ENCODE measurements around the gene RAD23B. TPM values are rescaled to one million over a fixed set of nuclear protein-coding genes. Genes with fewer than 3 reads are reported as not detected.

RAD23B gene
- total and polyA plus RNA-seq, 2 of the 13 experiments (the other 11 are each of a cell fraction or from before 2014, with no cell fraction given), result 133 to 156 TPM

GRCh38 chr9:107340920-107341632, 58.0 kb downstream of the RAD23B start (continued):
- TF ChIP-seq ZNF660 (CRISPR knock-in tag; IDR thresholded peaks at IDR 0.05; ENCODE audit: borderline replicate concordance, low read depth) (no peak), CBX2 (IDR thresholded peaks at IDR 0.05; ENCODE audit: low read depth, low read length) (no peak), CBX2 (CRISPR knock-in tag; IDR thresholded peaks at IDR 0.05; ENCODE audit: low read depth) (no peak), ARHGAP35 (CRISPR knock-in tag; IDR thresholded peaks at IDR 0.05; ENCODE audit: borderline replicate concordance) (0 out of 2 replicates have a peak, but pooled peaks have one; percentile 35), PRDM4 (CRISPR knock-in tag; IDR thresholded peaks at IDR 0.05; ENCODE audit: borderline replicate concordance) (no peak), ZNF883 (CRISPR knock-in tag; IDR thresholded peaks at IDR 0.05; ENCODE audit: not compliant biosample characterization) (peak; percentile 46), MED8 (CRISPR knock-in tag; IDR thresholded peaks at IDR 0.05; ENCODE audit: insufficient replicate concordance) (no peak), CREB1 (IDR thresholded peaks at IDR 0.05) (no peak), CREB1 (CRISPR knock-in tag; IDR thresholded peaks at IDR 0.05) (no peak), MEIS2 (CRISPR knock-in tag; IDR thresholded peaks at IDR 0.05) (peak; percentile 47; the same call in 1 of the 2 replicates), ZC3H13 (CRISPR knock-in tag; IDR thresholded peaks at IDR 0.05) (no peak), PLRG1 (conservative IDR thresholded peaks at IDR 0.05) (no peak), ISL2 (CRISPR knock-in tag; IDR thresholded peaks at IDR 0.05) (no peak; the same call in 1 of the 2 replicates), YY1 (IDR thresholded peaks at IDR 0.05; ENCODE audit: insufficient read depth, insufficient replicate concordance, low read depth, low read length) (no peak), ZNF24 (IDR thresholded peaks at IDR 0.05) (no peak), PTBP1 (IDR thresholded peaks at IDR 0.05; ENCODE audit: low read depth, low read length, poor library complexity, severe bottlenecking) (no peak), ZNF790 (CRISPR knock-in tag; IDR thresholded peaks at IDR 0.05; ENCODE audit: borderline replicate concordance) (no peak), GPBP1L1 (CRISPR knock-in tag; IDR thresholded peaks at IDR 0.05) (no peak), ZNF335 (CRISPR knock-in tag; IDR thresholded peaks at IDR 0.05) (no peak), DPF2 (CRISPR knock-in tag; IDR thresholded peaks at IDR 0.05; ENCODE audit: borderline replicate concordance, low read depth) (no peak), ZNF770 (CRISPR knock-in tag; IDR thresholded peaks at IDR 0.05) (peak; percentile 36; the same call in 1 of the 2 replicates), ZBTB3 (CRISPR knock-in tag; IDR thresholded peaks at IDR 0.05; ENCODE audit: borderline replicate concordance, low read depth) (no peak), FLYWCH1 (CRISPR knock-in tag; IDR thresholded peaks at IDR 0.05) (no peak)
- TF ChIP-seq, protein P1, sequence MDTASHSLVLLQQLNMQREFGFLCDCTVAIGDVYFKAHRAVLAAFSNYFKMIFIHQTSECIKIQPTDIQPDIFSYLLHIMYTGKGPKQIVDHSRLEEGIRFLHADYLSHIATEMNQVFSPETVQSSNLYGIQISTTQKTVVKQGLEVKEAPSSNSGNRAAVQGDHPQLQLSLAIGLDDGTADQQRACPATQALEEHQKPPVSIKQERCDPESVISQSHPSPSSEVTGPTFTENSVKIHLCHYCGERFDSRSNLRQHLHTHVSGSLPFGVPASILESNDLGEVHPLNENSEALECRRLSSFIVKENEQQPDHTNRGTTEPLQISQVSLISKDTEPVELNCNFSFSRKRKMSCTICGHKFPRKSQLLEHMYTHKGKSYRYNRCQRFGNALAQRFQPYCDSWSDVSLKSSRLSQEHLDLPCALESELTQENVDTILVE (CRISPR knock-in tag; IDR thresholded peaks at IDR 0.05), result peak; percentile 61; the same call in 1 of the 2 replicates

All from HepG2 (cell line).